GM21576 (cell line): Measurements from ENCODE around the gene ADGRG6.
"Not testable (repeated sequence)": the region's sequence is repeated elsewhere in the genome, so short reads cannot be mapped to it uniquely, and the experiment has no call there.

Experiments
- ATAC-seq: cut with Tn5 transposase; IDR thresholded peaks from one replicate; pipeline ENCODE4 v1.9.1; 2021; ENCODE audit warnings: mild to moderate bottlenecking, moderate library complexity; ENCODE audit not compliant: unreplicated experiment

Gene ADGRG6

GRCh38 chr6:142301651-142302391 lies at the start of gene ADGRG6:
Gene ADGRG6 (plus strand): TSS chr6:142302007. CDS start chr6:142302330, 323 bp downstream.
- ATAC-seq, result peak; percentile 65

- no peak for ATAC-seq
Measured at GRCh38 chr6:142254513-142254912, 47.3 kb upstream of the ADGRG6 start.

GRCh38 chr6:142255785-142256184 lies 46.0 kb upstream of the ADGRG6 start:
- ATAC-seq, result no peak

- ATAC-seq, result no peak
Measured at GRCh38 chr6:142258305-142258704, 43.5 kb upstream of the ADGRG6 start.

GRCh38 chr6:142258757-142259156 lies 43.0 kb upstream of the ADGRG6 start:
- no peak for ATAC-seq

- ATAC-seq, result no peak
Measured at GRCh38 chr6:142260748-142261147, 41.1 kb upstream of the ADGRG6 start.

- ATAC-seq, result no peak
Measured at GRCh38 chr6:142262231-142262630, 39.6 kb upstream of the ADGRG6 start.

- no peak for ATAC-seq
Measured at GRCh38 chr6:142265476-142265875, 36.3 kb upstream of the ADGRG6 start.

GRCh38 chr6:142266060-142266459 lies 35.7 kb upstream of the ADGRG6 start:
- ATAC-seq, result no peak

GRCh38 chr6:142271476-142271875 lies 30.3 kb upstream of the ADGRG6 start:
- no peak for ATAC-seq

GRCh38 chr6:142274656-142275055 lies 27.2 kb upstream of the ADGRG6 start:
- ATAC-seq, result no peak

- ATAC-seq, result no peak
Measured at GRCh38 chr6:142275236-142276006, 26.4 kb upstream of the ADGRG6 start.

- no peak for ATAC-seq
Measured at GRCh38 chr6:142276256-142276655, 25.6 kb upstream of the ADGRG6 start.

- ATAC-seq, result no peak
Measured at GRCh38 chr6:142279350-142280180, 22.2 kb upstream of the ADGRG6 start.

GRCh38 chr6:142280265-142280664 lies 21.5 kb upstream of the ADGRG6 start:
- no peak for ATAC-seq

GRCh38 chr6:142280927-142281326 lies 20.9 kb upstream of the ADGRG6 start:
- ATAC-seq, result no peak

GRCh38 chr6:142283138-142283537 lies 18.7 kb upstream of the ADGRG6 start:
- ATAC-seq, result not testable (repeated sequence)

- no peak for ATAC-seq
Measured at GRCh38 chr6:142284419-142284818, 17.4 kb upstream of the ADGRG6 start.

- ATAC-seq, result no peak
Measured at GRCh38 chr6:142285235-142286087, 16.3 kb upstream of the ADGRG6 start.

- ATAC-seq, result no peak
Measured at GRCh38 chr6:142286088-142286409, 15.8 kb upstream of the ADGRG6 start.

- ATAC-seq, result no peak
Measured at GRCh38 chr6:142289687-142290086, 12.1 kb upstream of the ADGRG6 start.
